CD4-positive, alpha-beta T cell (primary cell): ENCODE measurements around the gene ADAMTSL2. TPM values are rescaled to one million over a fixed set of nuclear protein-coding genes. Genes with fewer than 3 reads are reported as not detected.

Experiments
- ATAC-seq: fragments of 200-7000 bp; cut with Tn5 transposase; one replicate; pipeline ENCODE4 v1.10.0; 2022; ENCODE audit warnings: mild to moderate bottlenecking; ENCODE audit not compliant: poor library complexity
- CTCF ChIA-PET: fragments of 350-600 bp; sonication (Branson Sonifier 250); formaldehyde crosslinking; loops from one replicate; lab custom pipeline; 2021; ENCODE audit warnings: antibody characterized with exemption, inconsistent platforms; lab: Charles Lee
- POLR2A ChIA-PET: fragments of 350-600 bp; sonication (Branson Sonifier 250); formaldehyde crosslinking; loops from one replicate; lab custom pipeline; 2021; ENCODE audit warnings: antibody characterized with exemption, inconsistent platforms; lab: Charles Lee
- DNase-seq, 14 experiments: peaks; one replicate each; pipeline ENCODE4 v3.0.0-alpha.2; 2013 to 2020; ENCODE audit warnings: mixed read lengths in 2 of 14
- H3K27ac ChIP-seq, 2 donors: one replicate each; pipeline versions ENCODE4 v1.5.1 to v1.7.0; 2013; ENCODE audit warnings: low read length in 2 of 2, low read depth in 1 of 2, mild to moderate bottlenecking in 1 of 2
- H3K27me3 ChIP-seq, 2 experiments: 1 replicate in 1 of 2; 2 replicates in 1 of 2; pipeline versions ENCODE4 v1.6.1 to v1.7.0; 2013; ENCODE audit warnings: low read length in 2 of 2, control low read depth in 1 of 2, mild to moderate bottlenecking in 1 of 2, moderate library complexity in 1 of 2; ENCODE audit not compliant: insufficient read depth in 2 of 2, control insufficient read depth in 1 of 2
- H3K36me3 ChIP-seq: one replicate; pipeline ENCODE4 v1.6.1; 2013; ENCODE audit warnings: low read length, control low read depth; ENCODE audit not compliant: insufficient read depth
- H3K4me1 ChIP-seq: one replicate; pipeline ENCODE4 v1.6.1; 2013; ENCODE audit warnings: low read length, control low read depth; ENCODE audit not compliant: insufficient read depth
- H3K4me3 ChIP-seq: one replicate; pipeline ENCODE4 v1.5.1; 2013; ENCODE audit warnings: mild to moderate bottlenecking, low read length, moderate library complexity
- H3K9me3 ChIP-seq, 2 experiments: 1 replicate in 1 of 2; 2 replicates in 1 of 2; pipeline versions ENCODE4 v1.6.1 to v1.7.0; 2013; ENCODE audit warnings: low read length in 2 of 2, mild to moderate bottlenecking in 2 of 2, control low read depth in 1 of 2, moderate library complexity in 1 of 2; ENCODE audit not compliant: control insufficient read depth in 1 of 2, insufficient read depth in 1 of 2
- H3K27ac Mint-ChIP-seq: one replicate; pipeline ENCODE4 v1.8.0; 2020; ENCODE audit warnings: mixed read lengths
- H3K27me3 Mint-ChIP-seq: one replicate; pipeline ENCODE4 v1.8.0; 2021; ENCODE audit warnings: mixed read lengths
- H3K36me3 Mint-ChIP-seq: one replicate; pipeline ENCODE4 v1.8.0; 2021; ENCODE audit warnings: low read depth, mixed read lengths
- H3K4me1 Mint-ChIP-seq: one replicate; pipeline ENCODE4 v1.8.0; 2021; ENCODE audit warnings: low read depth, mixed read lengths
- H3K4me3 Mint-ChIP-seq: one replicate; pipeline ENCODE4 v1.8.0; 2020; ENCODE audit warnings: mild to moderate bottlenecking, mixed read lengths
- H3K9me3 Mint-ChIP-seq: one replicate; pipeline ENCODE4 v1.8.0; 2020; ENCODE audit warnings: mixed read lengths
- intact Hi-C, 2 experiments: fragments of 100-400 bp; cut with DNase I in 1 of 2; cut with micrococcal nuclease in 1 of 2; formaldehyde crosslinking; loops; one replicate each; pipeline versions ENCODE4 v1.15.1 to v1.9.0; 2023 to 2025; cut with DNase I, micrococcal nuclease
- total RNA-seq, 174 experiments: library from RNA in 2 of 174; stranded (reverse) in 2 of 174; gene quantifications; one replicate each; pipeline ENCODE4 v1.2.3 and lab custom pipeline; 2021 to 2026
- TF ChIP-seq, protein P1 (sequence below): fragments of 200-600 bp; IDR thresholded peaks from one replicate; pipeline ENCODE4 v1.8.0; 2022; ENCODE audit warnings: antibody characterized with exemption, mild to moderate bottlenecking

Gene ADAMTSL2
- total RNA-seq, 2 experiments from 2014 or later, result 1.2 to 1.3 TPM

- ChIA-PET POLR2A (no interaction called here), CTCF (no interaction called here)
- H3K4me3 ChIP-seq, result no peak overlapping the region
- H3K36me3 ChIP-seq, result no peaks in the 10 kb centered on the region
- ATAC-seq, result no peak
- Mint-ChIP-seq H3K9me3 (no peaks in the 10 kb centered on the region), H3K27ac (peak overlapping the region; percentile 90), H3K4me3 (no peak overlapping the region), H3K36me3 (no peaks in the 10 kb centered on the region), H3K27me3 (no peaks in the 10 kb centered on the region), H3K4me1 (peaks cover 24% of the 10 kb centered on the region)
- H3K4me1 ChIP-seq, result peaks cover 30% of the 10 kb centered on the region
- TF ChIP-seq, protein P1, sequence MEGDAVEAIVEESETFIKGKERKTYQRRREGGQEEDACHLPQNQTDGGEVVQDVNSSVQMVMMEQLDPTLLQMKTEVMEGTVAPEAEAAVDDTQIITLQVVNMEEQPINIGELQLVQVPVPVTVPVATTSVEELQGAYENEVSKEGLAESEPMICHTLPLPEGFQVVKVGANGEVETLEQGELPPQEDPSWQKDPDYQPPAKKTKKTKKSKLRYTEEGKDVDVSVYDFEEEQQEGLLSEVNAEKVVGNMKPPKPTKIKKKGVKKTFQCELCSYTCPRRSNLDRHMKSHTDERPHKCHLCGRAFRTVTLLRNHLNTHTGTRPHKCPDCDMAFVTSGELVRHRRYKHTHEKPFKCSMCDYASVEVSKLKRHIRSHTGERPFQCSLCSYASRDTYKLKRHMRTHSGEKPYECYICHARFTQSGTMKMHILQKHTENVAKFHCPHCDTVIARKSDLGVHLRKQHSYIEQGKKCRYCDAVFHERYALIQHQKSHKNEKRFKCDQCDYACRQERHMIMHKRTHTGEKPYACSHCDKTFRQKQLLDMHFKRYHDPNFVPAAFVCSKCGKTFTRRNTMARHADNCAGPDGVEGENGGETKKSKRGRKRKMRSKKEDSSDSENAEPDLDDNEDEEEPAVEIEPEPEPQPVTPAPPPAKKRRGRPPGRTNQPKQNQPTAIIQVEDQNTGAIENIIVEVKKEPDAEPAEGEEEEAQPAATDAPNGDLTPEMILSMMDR, result no peak
- DNase-seq, result no peak
- intact Hi-C loops, result no loop called here
- peaks cover under 1 to 3% of the 10 kb centered on the region in 2 experiments for H3K9me3 ChIP-seq
- H3K27ac ChIP-seq, result peak overlapping the region; percentile 52 to 63
- H3K27me3 ChIP-seq, result no peaks in the 10 kb centered on the region
These were observed 26.5 kb upstream of the ADAMTSL2 start for GRCh38 chr9:133508046-133508445.

GRCh38 chr9:133509179-133510083 is 25.1 kb upstream of the ADAMTSL2 start:
- no peaks in the 10 kb centered on the region for H3K27me3 ChIP-seq
- peak overlapping the region; percentile 60 to 63 for H3K27ac ChIP-seq
- Mint-ChIP-seq H3K4me3 (peak overlapping the region; percentile 83), H3K27ac (peak overlapping the region; percentile 90), H3K36me3 (no peaks in the 10 kb centered on the region), H3K4me1 (peaks cover 24% of the 10 kb centered on the region), H3K27me3 (no peaks in the 10 kb centered on the region), H3K9me3 (no peaks in the 10 kb centered on the region)
- ATAC-seq (peak; percentile 72), DNase-seq (peak in 9 of 14 experiments; percentile 26 to 66 (median 42))
- H3K4me1 ChIP-seq, result peaks cover 30% of the 10 kb centered on the region
- intact Hi-C loops, result no loop called here
- H3K36me3 ChIP-seq, result no peaks in the 10 kb centered on the region
- ChIA-PET POLR2A (interaction anchor here (0.7 to 1.7 kb wide), 11 partner anchors 22 to 361 kb away, joined by 3 to 9 read pairs (median 4); partner anchors contain the start of genes ADAMTSL2, MED22, RPL7A and SLC2A6), CTCF (interaction anchor here (0.7 to 1.5 kb wide), 2 partner anchors 323 to 1772 kb away, joined by 4 read pairs; no protein-coding TSS in a partner anchor)
- no peaks in the 10 kb centered on the region for H3K9me3 ChIP-seq
- TF ChIP-seq, protein P1, result no peak
- peak overlapping the region; percentile 28 for H3K4me3 ChIP-seq

DNA sequence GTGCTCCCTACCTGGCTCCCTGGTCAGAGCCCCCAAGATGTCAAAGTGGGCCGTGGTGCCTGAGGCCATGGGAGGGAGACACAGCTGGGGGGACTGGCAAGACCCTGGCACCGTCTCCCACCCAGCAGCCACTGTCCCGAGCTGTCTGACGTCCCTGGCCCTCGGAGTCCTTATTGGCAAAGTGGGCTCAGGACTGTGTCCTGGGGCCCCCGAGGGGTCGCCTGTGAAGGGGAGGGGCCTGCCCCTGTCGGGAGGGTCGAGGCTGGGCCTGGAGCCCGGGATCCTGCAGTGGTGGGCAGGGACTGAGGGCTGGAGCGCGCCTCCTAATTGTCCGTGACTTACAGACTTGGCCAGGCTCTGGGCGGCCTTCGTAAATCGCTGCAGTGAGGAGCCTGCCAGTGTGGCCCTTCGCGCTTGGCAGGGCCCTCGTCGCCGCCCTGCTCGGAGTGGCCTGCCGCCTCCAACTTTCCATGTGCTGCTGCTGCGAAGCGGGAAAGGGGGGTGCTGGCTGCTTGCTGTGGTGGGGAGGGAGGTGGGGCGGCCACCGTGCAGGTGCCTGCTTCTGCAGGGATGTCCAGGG is 23.5 kb upstream of the ADAMTSL2 start:
- TF ChIP-seq, protein P1, result no peak
- no peaks in the 10 kb centered on the region for H3K36me3 ChIP-seq
- H3K27me3 Mint-ChIP-seq, result no peaks in the 10 kb centered on the region
- DNase-seq (no peak), ATAC-seq (no peak)
- no peak overlapping the region for H3K27ac ChIP-seq
- H3K9me3 ChIP-seq, result no peaks in the 10 kb centered on the region
- intact Hi-C loops, result no loop called here
- H3K27me3 ChIP-seq, result no peaks in the 10 kb centered on the region
- ChIA-PET CTCF (no interaction called here), POLR2A (no interaction called here)
- no peak overlapping the region for H3K4me3 ChIP-seq
- peaks cover 24% of the 10 kb centered on the region for H3K4me1 Mint-ChIP-seq
- no peaks in the 10 kb centered on the region for H3K9me3 Mint-ChIP-seq
- H3K27ac Mint-ChIP-seq, result peak overlapping the region; percentile 90
- no peaks in the 10 kb centered on the region for H3K36me3 Mint-ChIP-seq
- H3K4me1 ChIP-seq, result peaks cover 30% of the 10 kb centered on the region
- H3K4me3 Mint-ChIP-seq, result no peak overlapping the region
